AG04450 (cell line): ENCODE data around the gene NEDD4L. TPM values are rescaled to one million over a fixed set of nuclear protein-coding genes. Genes with fewer than 3 reads are reported as not detected.
A peak's percentile ranks its signal among the peaks of the same experiment; 100 is the strongest.

Source experiments
- CTCF ChIA-PET: fragments of 300-600, 350-600 bp; formaldehyde crosslinking; extraction: SDS; loops from one replicate; lab custom pipeline; 2022; ENCODE audit warnings: antibody characterized with exemption, inconsistent platforms; lab: Charles Lee
- POLR2A ChIA-PET: fragments of 350-600 bp; formaldehyde crosslinking; extraction: SDS; loops from one replicate; lab custom pipeline; 2021; ENCODE audit warnings: antibody characterized with exemption, inconsistent platforms; lab: Yijun Ruan, JAX
- DNase-seq: peaks from one replicate; pipeline ENCODE4 v3.0.0-alpha.2; 2011; ENCODE audit warnings: low read depth, low spot score
- H3K27ac ChIP-seq: one replicate; pipeline ENCODE4 v1.5.1; 2012; ENCODE audit warnings: low read depth, low read length, control low read depth
- H3K27me3 ChIP-seq: one replicate; pipeline ENCODE4 v1.6.0; 2012; ENCODE audit warnings: low read length; ENCODE audit not compliant: control insufficient read depth, insufficient read depth
- H3K4me3 ChIP-seq: 2 replicates; pipeline ENCODE4 v1.5.1; 2011; ENCODE audit warnings: mild to moderate bottlenecking, low read depth, low read length, control low read depth
- H3K9me3 ChIP-seq: 2 replicates; pipeline ENCODE4 v1.5.1; 2012; ENCODE audit warnings: low read length; ENCODE audit not compliant: control insufficient read depth, insufficient read depth
- CTCF ChIP-seq: IDR thresholded peaks from 2 replicates; pipeline ENCODE4 v1.5.1; 2011; ENCODE audit warnings: low read depth, low read length, control low read depth, inconsistent platforms
- polyA plus RNA-seq: library from polyadenylated mRNA; depleted of rRNA; stranded (reverse); fragments of >200 nt; gene quantifications from 2 replicates; pipeline ENCODE4 v1.2.3, GENCODE V29; 2011

Gene NEDD4L
- polyA plus RNA-seq, 1 experiment = 15.0 TPM

GRCh38 chr18:58041633-58042032, 2.4 kb upstream of the NEDD4L start:
- Histone ChIP-seq H3K9me3 (peaks cover 4% of the 10 kb centered on the region; the same call in 1 of the 2 replicates), H3K27me3 (peaks cover 8% of the 10 kb centered on the region), H3K27ac (no peak overlapping the region), H3K4me3 (no peak overlapping the region)
- DNase-seq = no peak
- CTCF ChIA-PET = interaction anchor here (0.9 to 1.4 kb wide), 4 partner anchors 20 to 160 kb away, joined by 3 to 7 read pairs (median 3); no protein-coding TSS in a partner anchor
- no peak for TF ChIP-seq CTCF
- POLR2A ChIA-PET = no interaction called here

- POLR2A ChIA-PET = interaction anchor here (0.6 kb wide), 1 partner anchor 296 kb away, joined by 8 read pairs; no protein-coding TSS in a partner anchor
- TF ChIP-seq CTCF = no peak
- DNase-seq = no peak
- CTCF ChIA-PET = interaction anchor here (0.5 to 1.9 kb wide), 45 partner anchors 10 to 464 kb away, joined by 3 to 41 read pairs (median 4); no protein-coding TSS in a partner anchor
- Histone ChIP-seq H3K27ac (no peak overlapping the region), H3K9me3 (peaks cover 4% of the 10 kb centered on the region; the same call in 1 of the 2 replicates), H3K27me3 (peaks cover 8% of the 10 kb centered on the region), H3K4me3 (peak overlapping the region; percentile 78)
These were observed 1.1 kb upstream of the NEDD4L start for GRCh38 chr18:58042826-58043490.

GRCh38 chr18:58044370-58045241, 580 bp downstream of the NEDD4L start:
- POLR2A ChIA-PET = interaction anchor here (1.1 kb wide), 1 partner anchor 77 kb away, joined by 3 read pairs; no protein-coding TSS in a partner anchor
- H3K27ac ChIP-seq = no peak overlapping the region
- peaks cover 5% of the 10 kb centered on the region for H3K27me3 ChIP-seq
- H3K4me3 ChIP-seq = peak overlapping the region; percentile 78
- TF ChIP-seq CTCF = 0 out of 2 replicates have a peak, but pooled peaks have one; percentile 16
- CTCF ChIA-PET = interaction anchor here (1.0 to 3.0 kb wide), 2 partner anchors 73 to 77 kb away, joined by 3 to 20 read pairs; no protein-coding TSS in a partner anchor
- DNase-seq = no peak
- H3K9me3 ChIP-seq = peaks cover 4% of the 10 kb centered on the region; the same call in 1 of the 2 replicates

GRCh38 chr18:58045242-58046092, 1.4 kb downstream of the NEDD4L start:
- ChIA-PET CTCF (interaction anchor here (1.0 to 3.0 kb wide), 3 partner anchors 72 to 136 kb away, joined by 3 to 20 read pairs (median 4); no protein-coding TSS in a partner anchor), POLR2A (interaction anchor here (1.1 to 1.2 kb wide), 2 partner anchors 9 to 76 kb away, joined by 3 to 10 read pairs; no protein-coding TSS in a partner anchor)
- no peak overlapping the region for H3K27ac ChIP-seq
- peak overlapping the region; percentile 78 for H3K4me3 ChIP-seq
- DNase-seq = no peak
- peaks cover 4% of the 10 kb centered on the region; the same call in 1 of the 2 replicates for H3K9me3 ChIP-seq
- no peak for TF ChIP-seq CTCF
- peaks cover 5% of the 10 kb centered on the region for H3K27me3 ChIP-seq
